Bone marrow (tissue), 2 donors: Measurements from ENCODE around the gene PACS1.

Experiments
- DNase-seq, 2 donors: peaks; one replicate each; lab custom pipeline; 2025; lab: John Stamatoyannopoulos, UW

Gene PACS1

GRCh38 chr11:66187453-66187852 lies 117.4 kb downstream of the PACS1 start:
- no peak for DNase-seq

- peak in 1 of 2 donors; percentile 46 for DNase-seq
Measured at GRCh38 chr11:66188580-66188979, 118.5 kb downstream of the PACS1 start.

- DNase-seq: no peak
Measured at GRCh38 chr11:66189031-66189745, 119.1 kb downstream of the PACS1 start.

- no peak for DNase-seq
Measured at GRCh38 chr11:66190786-66191185, 120.7 kb downstream of the PACS1 start.

- DNase-seq: no peak
Measured at GRCh38 chr11:66192181-66192863, 122.2 kb downstream of the PACS1 start.

- no peak for DNase-seq
Measured at GRCh38 chr11:66194391-66194790, 124.3 kb downstream of the PACS1 start.

GRCh38 chr11:66195867-66196266 lies 125.8 kb downstream of the PACS1 start:
- DNase-seq: no peak

GRCh38 chr11:66203847-66204246 lies 133.8 kb downstream of the PACS1 start:
- no peak for DNase-seq

- no peak for DNase-seq
Measured at GRCh38 chr11:66204412-66204811, 134.3 kb downstream of the PACS1 start.

- DNase-seq: no peak
Measured at GRCh38 chr11:66207816-66208215, 137.7 kb downstream of the PACS1 start.

- DNase-seq: no peak
Measured at GRCh38 chr11:66211100-66211499, 141.0 kb downstream of the PACS1 start.

GRCh38 chr11:66216911-66217310 lies 146.8 kb downstream of the PACS1 start:
- no peak for DNase-seq

GRCh38 chr11:66218036-66218435 lies 148.0 kb downstream of the PACS1 start:
- DNase-seq: no peak

- no peak for DNase-seq
Measured at GRCh38 chr11:66218846-66219620, 149.0 kb downstream of the PACS1 start.

GRCh38 chr11:66219846-66220565 lies 149.9 kb downstream of the PACS1 start:
- DNase-seq: no peak

- DNase-seq: no peak
Measured at GRCh38 chr11:66220566-66220935, 150.5 kb downstream of the PACS1 start.

- no peak for DNase-seq
Measured at GRCh38 chr11:66221012-66221411, 150.9 kb downstream of the PACS1 start.

GRCh38 chr11:66221726-66222236 lies 151.7 kb downstream of the PACS1 start:
- DNase-seq: no peak

GRCh38 chr11:66222358-66223149 lies 152.5 kb downstream of the PACS1 start:
- DNase-seq: peak; percentile 47 to 89

GRCh38 chr11:66224226-66224855 lies 154.3 kb downstream of the PACS1 start:
- no peak for DNase-seq

GRCh38 chr11:66225066-66225465 lies 155.0 kb downstream of the PACS1 start:
- DNase-seq: no peak
